Central memory CD4-positive, alpha-beta T cell (primary cell): ENCODE measurements around the gene TRIM72.
"Not testable (repeated sequence)": the region's sequence is repeated elsewhere in the genome, so short reads cannot be mapped to it uniquely, and the experiment has no call there.

Experiments
- DNase-seq: peaks from one replicate; pipeline ENCODE4 v3.0.0; 2022

The TRIM72 gene

DNA sequence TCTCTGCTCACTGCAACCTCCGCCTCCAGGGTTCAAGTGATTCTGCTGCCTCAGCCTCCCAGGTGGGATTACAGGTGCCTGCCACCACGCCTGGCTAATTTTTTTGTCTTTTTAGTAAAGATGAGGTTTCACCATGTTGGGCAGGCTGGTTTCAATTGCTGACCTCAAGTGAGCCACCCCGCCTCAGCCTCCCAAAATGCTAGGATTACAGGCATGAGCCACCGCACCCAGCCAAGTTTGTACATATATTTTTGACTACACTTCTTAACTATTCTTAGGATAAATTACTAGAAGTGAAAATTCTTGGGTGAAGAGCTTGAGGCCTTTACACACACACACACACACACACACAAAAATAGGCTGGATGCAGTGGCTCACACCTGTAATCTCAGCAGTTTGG, 44.4 kb downstream of the TRIM72 start:
- DNase-seq = no peak

DNA sequence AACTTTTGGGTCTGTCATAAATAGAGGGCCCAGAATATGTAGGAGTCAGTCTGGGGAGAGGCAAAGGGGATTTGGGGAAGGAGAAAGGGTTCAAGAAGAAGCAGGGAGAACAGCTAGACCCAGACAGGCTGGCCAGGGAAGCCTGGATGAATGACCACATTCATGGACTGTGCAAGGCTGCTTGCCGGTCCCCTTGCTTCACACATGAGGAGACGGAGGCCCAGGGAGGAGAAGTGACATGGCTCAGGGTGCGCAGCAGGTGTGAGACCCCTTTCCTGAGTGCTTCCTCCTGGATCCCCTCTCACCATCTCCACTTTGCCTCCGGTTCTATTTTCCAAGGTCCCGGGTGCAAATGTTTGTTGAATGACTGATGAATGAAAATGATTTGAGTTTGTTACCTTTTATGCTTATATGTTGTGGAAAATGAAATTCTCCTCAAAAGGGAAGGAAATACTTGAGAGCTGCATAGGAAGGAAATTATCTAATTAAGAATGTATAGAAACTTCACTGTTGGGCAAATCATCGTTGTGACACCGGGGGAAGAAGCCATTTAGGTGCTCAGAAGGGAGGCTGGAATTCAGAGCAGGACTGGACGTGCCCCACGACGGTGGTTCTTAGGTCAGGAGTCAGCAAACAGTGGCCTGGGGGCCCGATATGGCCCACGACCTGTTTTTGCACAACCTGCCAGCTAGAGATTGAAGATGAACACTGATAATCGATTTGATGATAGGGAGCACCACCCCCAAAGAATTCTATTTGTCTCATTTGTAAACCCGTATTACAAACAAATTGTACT, 46.4 kb downstream of the TRIM72 start:
- DNase-seq = no peak

DNA sequence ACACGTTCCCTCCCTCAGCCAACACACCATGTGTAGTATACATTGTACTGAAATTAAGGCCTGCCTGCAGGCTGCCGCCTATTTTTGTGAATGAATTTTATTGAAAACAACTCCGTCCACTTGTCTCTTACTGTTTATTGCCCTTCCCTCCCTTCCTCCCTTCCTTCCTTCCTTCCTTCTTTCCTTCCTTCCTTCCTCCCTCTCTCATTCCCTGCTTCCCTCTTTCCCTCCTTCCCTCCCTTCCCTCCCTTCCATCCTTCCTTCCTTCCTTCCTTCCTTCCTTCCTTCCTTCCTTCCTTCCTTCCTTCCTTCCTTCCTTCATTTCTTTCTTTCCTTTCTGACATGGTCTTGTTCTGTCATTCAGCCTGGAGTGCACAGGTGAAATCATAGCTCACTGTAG, 48.2 kb downstream of the TRIM72 start:
- no peak for DNase-seq

DNA sequence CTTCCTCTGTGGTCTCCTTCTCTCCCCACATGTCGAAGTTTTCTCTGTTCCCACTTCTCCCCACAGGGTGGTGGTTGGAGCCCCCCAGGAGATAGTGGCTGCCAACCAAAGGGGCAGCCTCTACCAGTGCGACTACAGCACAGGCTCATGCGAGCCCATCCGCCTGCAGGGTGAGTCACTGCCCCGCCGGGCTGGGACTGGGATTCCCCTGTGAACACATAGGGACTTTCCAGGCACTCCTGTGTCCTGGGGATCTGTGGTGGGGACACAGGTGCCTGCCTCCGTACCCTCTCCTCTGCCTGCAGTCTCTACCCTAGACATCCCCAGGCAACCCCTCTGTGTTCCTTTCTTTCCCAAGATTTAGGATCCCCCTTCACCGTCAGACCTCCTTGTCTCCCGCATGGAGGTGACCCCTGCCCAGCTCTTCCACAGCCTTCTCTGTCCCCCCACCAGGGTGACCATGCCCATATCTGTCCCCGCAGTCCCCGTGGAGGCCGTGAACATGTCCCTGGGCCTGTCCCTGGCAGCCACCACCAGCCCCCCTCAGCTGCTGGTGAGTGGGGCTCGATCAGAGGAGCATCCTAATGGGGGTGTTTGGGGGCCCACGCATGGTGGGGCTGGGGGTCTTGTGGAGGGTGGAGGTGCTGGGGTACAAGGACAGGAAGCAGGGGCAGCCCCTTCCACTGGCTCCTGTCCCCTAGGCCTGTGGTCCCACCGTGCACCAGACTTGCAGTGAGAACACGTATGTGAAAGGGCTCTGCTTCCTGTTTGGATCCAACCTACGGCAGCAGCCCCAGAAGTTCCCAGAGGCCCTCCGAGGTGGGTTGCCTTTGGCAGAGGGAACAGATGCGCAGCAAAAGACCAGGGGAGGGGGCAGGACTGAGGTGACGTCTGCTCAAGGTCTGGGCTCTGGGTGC, 51.7 kb downstream of the TRIM72 start:
- peak; percentile 30 for DNase-seq

DNA sequence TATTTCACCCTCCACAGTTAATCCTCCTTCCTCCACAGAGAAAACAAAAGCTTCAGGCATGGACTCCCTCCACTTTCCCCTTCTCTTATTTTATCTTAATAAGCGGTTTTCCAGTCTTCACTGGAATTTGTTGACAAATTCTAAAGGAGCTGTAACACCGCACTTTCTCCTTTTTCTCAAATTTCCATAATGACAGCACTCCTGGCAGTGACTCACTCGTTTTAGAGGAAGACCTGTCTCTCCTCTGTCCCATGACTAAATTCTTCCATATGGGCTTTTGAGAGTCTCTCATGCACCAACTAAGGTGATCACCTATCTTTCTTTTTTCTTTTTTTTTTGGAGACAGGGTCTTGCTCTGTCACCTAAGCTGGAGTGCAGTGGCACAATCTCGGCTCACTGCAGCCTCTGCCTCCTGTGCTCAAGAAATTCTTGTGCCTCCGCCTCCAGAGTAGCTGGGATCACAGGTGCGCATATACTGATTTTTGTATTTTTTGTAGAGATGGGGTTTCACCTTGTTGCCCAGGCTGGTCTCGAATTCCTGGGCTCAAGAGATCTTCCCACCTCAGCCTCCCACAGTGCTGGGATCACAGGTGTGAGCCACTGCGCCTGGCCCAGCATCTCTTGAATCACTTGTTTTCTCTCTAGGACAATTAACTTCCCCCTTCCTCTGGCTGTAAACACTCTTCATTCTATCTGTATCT, 53.6 kb downstream of the TRIM72 start:
- DNase-seq = no peak

DNA sequence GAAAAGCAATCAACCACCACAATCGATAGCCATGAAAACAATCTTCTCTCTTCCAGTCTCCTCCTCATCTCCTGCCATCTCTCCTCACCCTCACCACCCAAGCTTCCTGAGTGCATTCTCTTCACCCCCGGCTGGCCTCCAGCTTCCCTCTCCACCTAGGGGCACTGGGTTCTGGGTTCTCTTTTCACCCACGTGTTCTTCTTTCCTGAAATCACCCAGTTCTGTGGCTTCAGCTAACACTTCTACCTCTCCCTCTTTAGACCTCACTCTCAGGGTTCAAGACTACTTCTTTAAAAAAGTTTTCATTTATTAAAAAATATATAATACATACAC, 54.1 kb downstream of the TRIM72 start:
- no peak for DNase-seq

DNA sequence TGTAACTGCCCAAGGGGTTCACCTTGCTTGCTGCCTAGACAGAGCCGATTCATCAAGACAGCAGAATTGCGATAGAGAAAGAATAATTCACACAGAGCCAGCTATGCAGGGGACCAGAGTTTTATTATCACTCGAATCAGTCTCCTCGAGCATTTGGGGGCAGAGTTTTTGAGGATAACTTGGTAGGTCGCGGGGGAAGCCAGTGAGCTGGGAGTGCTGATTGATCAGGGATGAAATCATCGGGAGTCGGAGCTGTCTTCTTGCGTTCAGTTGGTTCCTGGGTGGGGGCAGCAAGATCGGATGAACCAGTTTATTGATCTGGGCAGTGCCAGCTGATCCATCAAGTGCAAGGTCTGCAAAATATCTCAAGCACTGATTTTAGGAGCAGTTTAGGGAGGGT, 55.0 kb downstream of the TRIM72 start:
- DNase-seq = no peak

DNA sequence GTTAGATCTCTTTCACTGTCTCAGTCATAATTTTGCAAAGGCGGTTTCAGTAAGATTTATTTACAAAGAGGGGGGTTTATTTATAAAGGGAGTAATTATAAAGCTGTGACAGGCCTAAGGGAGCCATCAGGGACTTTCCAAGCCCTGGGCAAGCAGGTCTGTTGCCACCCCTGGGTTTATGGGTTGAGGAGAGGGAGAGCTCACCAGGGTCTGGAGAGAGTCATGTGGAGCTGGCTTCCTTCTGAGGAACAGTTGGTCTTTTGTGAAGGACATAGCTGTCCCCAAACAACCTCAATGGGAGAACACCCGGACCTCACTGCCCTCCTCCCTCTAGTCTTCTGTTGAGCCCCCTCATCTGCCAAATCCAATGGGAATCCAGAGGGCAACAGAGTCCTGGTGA, 55.6 kb downstream of the TRIM72 start:
- DNase-seq = no peak

DNA sequence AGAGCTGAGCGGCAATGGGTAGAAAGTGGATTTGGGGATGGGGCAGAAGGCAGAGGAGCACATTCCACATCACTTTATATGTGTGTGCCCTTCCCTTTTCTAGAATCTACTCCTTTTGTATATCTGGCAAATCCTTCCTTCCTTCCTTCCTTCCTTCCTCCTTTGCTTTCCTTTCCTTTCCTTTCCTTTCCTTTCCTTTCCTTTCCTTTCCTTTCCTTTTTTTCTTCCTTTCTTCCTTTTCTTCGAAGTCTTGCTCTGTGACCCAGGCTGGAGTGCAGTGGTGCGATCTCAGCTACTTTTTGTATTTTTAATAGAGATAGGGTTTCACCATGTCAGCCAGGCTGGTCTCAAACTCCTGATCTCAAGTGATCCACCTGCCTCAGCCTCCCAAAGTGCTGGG, 56.1 kb downstream of the TRIM72 start:
- DNase-seq = not testable (repeated sequence)

DNA sequence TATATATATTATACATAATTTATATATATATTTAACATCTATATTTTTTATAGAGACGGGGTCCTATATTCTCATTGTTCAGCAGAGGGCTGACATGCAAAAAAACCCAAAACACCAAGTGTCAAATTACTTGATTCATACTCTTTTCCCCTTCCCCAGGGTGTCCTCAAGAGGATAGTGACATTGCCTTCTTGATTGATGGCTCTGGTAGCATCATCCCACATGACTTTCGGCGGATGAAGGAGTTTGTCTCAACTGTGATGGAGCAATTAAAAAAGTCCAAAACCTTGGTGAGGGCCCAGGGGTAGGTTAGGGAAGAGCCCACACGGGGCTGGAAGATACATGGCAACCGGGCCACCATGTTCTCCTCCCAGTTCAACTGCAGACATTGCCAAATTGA, 56.9 kb downstream of the TRIM72 start:
- DNase-seq = no peak

DNA sequence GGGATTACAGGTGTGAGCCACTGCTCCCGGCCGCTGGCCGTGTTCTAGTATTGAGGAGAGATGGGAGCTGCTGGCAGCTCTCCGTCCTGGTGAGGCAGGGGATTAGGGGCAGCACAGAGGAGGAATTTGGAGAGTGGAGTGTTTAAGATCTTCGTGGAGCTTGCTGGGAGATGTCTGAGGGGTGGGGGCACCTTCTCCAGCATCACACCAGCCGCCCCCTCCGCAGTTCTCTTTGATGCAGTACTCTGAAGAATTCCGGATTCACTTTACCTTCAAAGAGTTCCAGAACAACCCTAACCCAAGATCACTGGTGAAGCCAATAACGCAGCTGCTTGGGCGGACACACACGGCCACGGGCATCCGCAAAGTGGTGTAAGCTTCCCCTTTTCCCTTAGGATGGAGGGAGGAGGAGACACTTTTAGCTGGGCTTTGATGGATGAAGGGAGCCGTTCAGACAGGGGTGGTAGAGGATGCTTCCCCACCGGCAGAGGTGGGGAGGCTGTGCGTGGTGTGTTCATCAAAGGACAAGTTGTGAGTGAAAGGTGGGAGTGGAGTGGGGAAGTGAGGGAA, 57.8 kb downstream of the TRIM72 start:
- DNase-seq = no peak

DNA sequence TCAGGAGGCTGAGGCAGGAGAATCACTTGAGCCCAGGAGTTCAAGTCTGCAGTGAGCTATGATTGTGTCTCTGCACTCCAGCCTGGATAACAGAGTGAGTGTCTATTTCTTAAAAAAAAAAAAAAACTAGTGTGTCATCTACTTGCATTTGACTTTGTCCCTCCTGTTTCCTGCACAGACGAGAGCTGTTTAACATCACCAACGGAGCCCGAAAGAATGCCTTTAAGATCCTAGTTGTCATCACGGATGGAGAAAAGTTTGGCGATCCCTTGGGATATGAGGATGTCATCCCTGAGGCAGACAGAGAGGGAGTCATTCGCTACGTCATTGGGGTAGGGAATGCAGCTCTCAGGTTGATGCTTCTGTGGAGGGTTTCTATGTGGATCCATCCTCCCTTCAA, 59.3 kb downstream of the TRIM72 start:
- no peak for DNase-seq

DNA sequence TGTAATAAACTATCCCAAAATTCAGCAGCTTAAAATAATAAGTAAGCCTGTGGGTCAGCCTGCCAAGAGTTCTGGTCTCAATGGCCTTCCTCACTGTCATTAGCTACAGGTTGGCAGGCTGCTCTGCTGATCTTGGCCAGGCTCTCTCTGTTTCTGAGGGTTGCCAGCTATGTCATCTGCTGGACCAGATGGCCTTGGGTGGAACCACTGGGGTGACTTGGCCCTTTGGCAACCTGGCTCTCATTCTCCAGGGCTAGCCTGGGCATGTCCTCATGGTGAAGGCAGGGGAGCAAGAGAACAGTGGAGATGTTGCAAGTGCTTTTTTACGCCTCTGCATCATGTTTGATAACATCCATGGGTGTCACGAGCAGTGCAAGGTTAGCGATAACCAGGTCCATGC, 59.8 kb downstream of the TRIM72 start:
- DNase-seq = no peak

DNA sequence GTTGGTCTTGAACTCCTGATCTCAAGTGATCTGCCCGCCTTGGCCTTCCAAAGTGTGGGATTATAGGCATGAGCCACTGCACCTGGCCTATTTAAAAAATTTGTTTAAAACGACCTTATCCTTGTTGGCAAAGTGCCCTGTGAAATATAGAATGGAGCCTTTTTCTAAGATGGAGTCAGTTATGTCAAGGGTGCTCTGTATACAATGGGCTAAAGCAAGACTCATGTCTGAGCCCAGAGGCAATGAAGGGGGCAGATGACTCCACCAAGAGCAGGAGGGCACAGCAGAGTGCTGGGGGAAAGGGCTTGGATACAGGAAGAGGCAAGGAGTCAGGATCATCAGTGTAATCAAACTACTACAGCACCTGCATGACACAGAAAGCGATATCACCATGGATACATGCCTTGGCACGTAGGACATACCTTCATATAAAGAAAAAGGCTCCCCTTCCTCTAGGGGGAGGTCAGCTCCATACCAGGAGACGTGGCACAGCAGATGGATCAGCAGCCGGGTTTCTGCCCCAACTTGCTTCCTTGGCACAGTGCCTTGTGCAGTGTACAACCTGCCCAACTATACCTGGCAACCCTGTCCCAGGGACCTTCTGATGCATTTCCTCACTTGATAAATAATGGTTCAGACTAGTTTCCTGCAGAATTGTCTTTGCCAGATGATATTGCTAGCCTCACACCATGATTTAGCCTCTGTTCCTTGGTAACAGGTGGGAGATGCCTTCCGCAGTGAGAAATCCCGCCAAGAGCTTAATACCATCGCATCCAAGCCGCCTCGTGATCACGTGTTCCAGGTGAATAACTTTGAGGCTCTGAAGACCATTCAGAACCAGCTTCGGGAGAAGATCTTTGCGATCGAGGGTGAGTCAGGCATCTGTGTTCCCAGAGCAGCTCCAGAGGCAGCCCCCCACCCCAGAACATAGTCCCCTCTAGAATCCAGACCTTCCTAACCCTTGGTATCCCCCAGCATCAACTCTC, 61.2 kb downstream of the TRIM72 start:
- DNase-seq = no peak

DNA sequence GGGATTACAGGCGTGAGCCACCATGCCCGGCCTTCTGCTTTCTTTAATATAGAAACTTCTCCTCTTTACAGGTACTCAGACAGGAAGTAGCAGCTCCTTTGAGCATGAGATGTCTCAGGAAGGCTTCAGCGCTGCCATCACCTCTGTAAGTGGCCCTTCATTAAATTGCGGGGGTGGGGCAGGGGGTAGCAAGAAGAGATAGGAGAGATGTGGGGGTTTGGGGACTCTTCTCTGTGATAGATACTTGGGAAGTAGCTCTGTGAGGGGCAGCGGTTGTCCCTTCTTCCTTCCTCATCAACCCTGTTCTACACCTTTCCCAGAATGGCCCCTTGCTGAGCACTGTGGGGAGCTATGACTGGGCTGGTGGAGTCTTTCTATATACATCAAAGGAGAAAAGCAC, 62.7 kb downstream of the TRIM72 start:
- DNase-seq = no peak

DNA sequence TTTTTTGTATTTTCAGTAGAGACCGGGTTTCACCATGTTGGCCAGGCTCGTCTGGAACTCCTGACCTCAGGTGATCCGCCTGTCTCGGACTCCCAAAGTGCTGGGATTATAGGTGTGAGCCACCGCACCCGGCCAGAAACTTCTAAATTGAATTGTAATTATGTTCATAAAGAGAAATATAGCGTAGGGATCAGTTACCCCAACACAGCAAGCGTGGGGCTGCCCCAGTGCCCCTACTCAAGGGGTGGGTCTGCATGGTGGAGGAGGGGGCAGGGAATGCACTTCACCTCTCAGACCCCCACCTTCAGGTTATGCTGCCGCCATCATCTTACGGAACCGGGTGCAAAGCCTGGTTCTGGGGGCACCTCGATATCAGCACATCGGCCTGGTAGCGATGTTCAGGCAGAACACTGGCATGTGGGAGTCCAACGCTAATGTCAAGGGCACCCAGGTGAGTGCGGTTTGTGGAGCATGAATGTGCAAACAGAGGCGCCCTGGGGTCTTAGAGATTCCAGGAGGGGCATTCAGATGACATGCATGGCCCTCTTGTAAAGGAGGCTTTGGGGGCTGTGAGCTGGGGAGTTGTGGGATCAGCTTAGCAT, 63.8 kb downstream of the TRIM72 start:
- no peak for DNase-seq

DNA sequence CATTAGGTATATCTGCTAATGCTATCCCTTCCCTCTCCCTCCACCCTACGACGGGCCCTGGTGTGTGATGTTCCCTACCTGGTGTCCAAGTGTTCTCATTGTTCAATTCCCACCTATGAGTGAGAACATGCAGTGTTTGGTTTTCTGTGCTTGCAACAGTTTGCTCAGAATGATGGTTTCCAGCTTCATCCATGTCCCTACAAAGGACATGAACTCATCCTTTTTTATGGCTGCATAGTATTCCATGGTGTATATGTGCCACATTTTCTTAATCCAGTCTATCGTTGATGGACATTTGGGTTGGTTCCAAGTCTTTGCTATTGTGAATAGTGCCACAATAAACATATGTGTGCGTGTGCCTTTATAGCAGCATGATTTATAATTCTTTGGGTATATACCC, 64.9 kb downstream of the TRIM72 start:
- not testable (repeated sequence) for DNase-seq
